ENCODE results near the gene MTFR1L. TPM values are rescaled to one million over a fixed set of nuclear protein-coding genes. Genes with fewer than 3 reads are reported as not detected.

The MTFR1L gene
- total RNA-seq, 1 donor from 2014 or later: 55.0 TPM

GRCh38 chr1:25881266-25881665, 61.5 kb downstream of the MTFR1L start:
- TF ChIP-seq CTCF (IDR thresholded peaks at IDR 0.05; ENCODE audit: unreplicated experiment): no peak
- H3K27ac Mint-ChIP-seq: no peak overlapping the region
- peaks cover 2% of the 10 kb centered on the region for H3K36me3 Mint-ChIP-seq (ENCODE audit: insufficient read depth)
- peaks cover 31% of the 10 kb centered on the region for H3K4me1 Mint-ChIP-seq (ENCODE audit: low read depth)
- no peaks in the 10 kb centered on the region for H3K27me3 Mint-ChIP-seq
- H3K4me3 Mint-ChIP-seq (ENCODE audit: low read depth): no peak overlapping the region
- DNase-seq (ENCODE audit: low spot score, unreplicated experiment): no peak
- H3K9me3 Mint-ChIP-seq (ENCODE audit: low read depth): no peaks in the 10 kb centered on the region

Other genes starting within 250 kb of the MTFR1L start
- gene MAN1C1, start 203.2 kb upstream of the MTFR1L start, total RNA-seq: 4.8 and 5.1 TPM in 2 replicates
- gene SELENON, start 19.8 kb upstream of the MTFR1L start, total RNA-seq: 79.8 and 87.1 TPM in 2 replicates
- gene AUNIP, start 39.5 kb downstream of the MTFR1L start, total RNA-seq: 4.7 and 5.9 TPM in 2 replicates
- 20.2 and 21.0 TPM in 2 replicates for gene PAQR7, start 55.8 kb downstream of the MTFR1L start, total RNA-seq
- 811 and 856 TPM in 2 replicates for gene STMN1, start 86.5 kb downstream of the MTFR1L start, total RNA-seq
- gene PAFAH2, start 178.1 kb downstream of the MTFR1L start, total RNA-seq: 12.8 and 14.5 TPM in 2 replicates
- 3.6 and 4.1 TPM in 2 replicates for gene EXTL1, start 201.8 kb downstream of the MTFR1L start, total RNA-seq
- gene SLC30A2, start 226.2 kb downstream of the MTFR1L start, total RNA-seq: 0.13 and 0.17 TPM in 2 replicates
- gene TRIM63, start 247.7 kb downstream of the MTFR1L start, total RNA-seq: not detected in 2 replicates

All from progenitor cell of endocrine pancreas (in vitro differentiated cells).